Heart left ventricle (tissue), 16 donors: ENCODE measurements around the gene TPRA1. TPM values are rescaled to one million over a fixed set of nuclear protein-coding genes. Genes with fewer than 3 reads are reported as not detected.

ENCODE experiments used
- ATAC-seq, 4 donors: fragments of 200-7000 bp; cut with Tn5 transposase; one replicate each; pipeline ENCODE4 v1.9.1; 2020 to 2022; ENCODE audit warnings: moderate library complexity in 4 of 4, mild to moderate bottlenecking in 3 of 4, moderate number of reproducible peaks in 1 of 4
- DNase-seq, 5 donors: peaks; one replicate each; pipeline ENCODE4 v3.0.0-alpha.2; 2020
- H3K27ac ChIP-seq, 12 donors: fragments of 200-600 bp; sonication (generic) in 4 of 12; one replicate each; pipeline versions ENCODE4 v1.5.0 to v1.8.0; 2016 to 2022; ENCODE audit warnings: mild to moderate bottlenecking in 2 of 12
- H3K27me3 ChIP-seq, 9 donors: fragments of 200-600 bp; sonication (generic) in 2 of 9; one replicate each; pipeline versions ENCODE4 v1.5.1 to v1.8.0; 2016 to 2022; ENCODE audit warnings: mild to moderate bottlenecking in 3 of 9
- H3K36me3 ChIP-seq, 9 donors: fragments of 200-600 bp; sonication (generic) in 2 of 9; one replicate each; pipeline versions ENCODE4 v1.5.0 to v1.8.0; 2018 to 2022; ENCODE audit warnings: mild to moderate bottlenecking in 2 of 9
- H3K4me1 ChIP-seq, 12 donors: fragments of 200-600 bp; sonication (generic) in 4 of 12; one replicate each; pipeline versions ENCODE4 v1.5.0 to v1.8.0; 2016 to 2022; ENCODE audit warnings: mild to moderate bottlenecking in 3 of 12
- H3K4me3 ChIP-seq, 12 donors: fragments of 200-600 bp; sonication (generic) in 4 of 12; one replicate each; pipeline versions ENCODE4 v1.5.0 to v1.8.0; 2017 to 2022; ENCODE audit warnings: mild to moderate bottlenecking in 9 of 12, moderate library complexity in 4 of 12
- H3K9me3 ChIP-seq, 12 donors: fragments of 200-600 bp; sonication (generic) in 4 of 12; one replicate each; pipeline versions ENCODE4 v1.5.0 to v1.8.0; 2016 to 2022; ENCODE audit warnings: mild to moderate bottlenecking in 1 of 12
- CTCF ChIP-seq, 12 donors: fragments of 200-600 bp; sonication (generic) in 4 of 12; IDR thresholded peaks; one replicate each; pipeline versions ENCODE4 v1.5.0 to v1.8.0; 2018 to 2022; ENCODE audit warnings: antibody characterized with exemption in 12 of 12, mild to moderate bottlenecking in 5 of 12
- POLR2A ChIP-seq, 2 donors: fragments of 450-650 bp; IDR thresholded peaks; one replicate each; pipeline ENCODE4 v1.6.1; 2017; ENCODE audit warnings: antibody characterized with exemption in 2 of 2, mild to moderate bottlenecking in 2 of 2, moderate library complexity in 2 of 2
- WGBS, 4 donors: extraction: QIAGEN DNeasy Blood & Tissue Kit in 2 of 4; methylation state at CpG; one replicate each; pipeline versions ENCODE4 v1.1.5 to v1.1.7; 2013 to 2018; 5-methylcytosine and 5-hydroxymethylcytosine counted together
- intact Hi-C, 10 donors: fragments of 100-400 bp; cut with DNase I; formaldehyde crosslinking; loops; one replicate each; pipeline versions ENCODE4 v1.11.1 to v1.14.2; 2022
- polyA plus RNA-seq, 2 donors: library from polyadenylated mRNA; stranded (reverse); fragments of 200-250 nt; gene quantifications; one replicate each; pipeline ENCODE4 v1.2.3, GENCODE V29; 2013
- total RNA-seq, 9 donors: library from RNA; depleted of rRNA in 2 of 9; stranded (reverse); fragments of >200 nt in 2 of 9; fragmentation: NEBNext Ultra II Directional in 3 of 9; extraction: Animal tissue kit (Norgen Biotek cat#: 25700) in 3 of 9; gene quantifications; one replicate each; pipeline versions ENCODE4 v1.1.0 to v1.2.4, GENCODE V29; 2016 to 2023
- donor health status: ischemic (EF 13 %, LVEDD 7.1; RV severe dilation, severe dysfunction).
- donor health status: healthy with polysubstance abuse.
- donor health status: DM: no; HTN: yes; CAD: no.
- donor health status: DM: no; HTN: no; CAD: no.
- donor health status: ischemic (EF 25% LVEDD 6.9; RV normal size, moderate dysfunction).
- donor health status: ischemic (EF 25% LVEDD 5.7; RV mildly dilated, moderate dysfunction).
- donor health status: healthy.
- donor health status: DM: yes; HTN: yes; CAD: no.
- donor health status: ischemic (EF 35%, LVEDD 5.7; RV mildly dilated, moderate dysfunction).
- donor health status: nonischemic (EF 11% LVEDD 7.7; RV severe dilation, severe dysfunction).
- donor health status: DM: yes; HTN: yes; CAD: no.
- donor health status: PGD.
- donor health status: ischemic (EF 29% LVEDD 5.4; RV normal size, mild dysfunction).
- donor health status: nonischemic (EF 23%, LVEDD 6.1; RV moderate dilation, normal function).

TPRA1 gene
- total and polyA plus RNA-seq, 11 donors, result 13.4 to 29.0 (median 20.4) TPM

GRCh38 chr3:127585813-127586413 is 4.6 kb downstream of the TPRA1 start:
- 84 to 95% (median 91%) methylated on average over 6 of the region's 6 CpGs for WGBS, 4 donors
- Histone ChIP-seq H3K4me3 (no peak overlapping the region), H3K36me3 (peaks cover 0 to 5% (median 0%) of the 10 kb centered on the region in 9 donors), H3K27me3 (no peaks in the 10 kb centered on the region), H3K27ac (no peak overlapping the region), H3K4me1 (peaks cover 0 to 58% (median 33%) of the 10 kb centered on the region in 12 donors), H3K9me3 (no peaks in the 10 kb centered on the region)
- DNase-seq (peak in 1 of 5 donors; percentile 33), ATAC-seq (no peak)
- intact Hi-C loops, result no loop called here
- no peak for TF ChIP-seq POLR2A (IDR thresholded peaks at IDR 0.05)
- no peak for TF ChIP-seq CTCF (IDR thresholded peaks at IDR 0.05)

DNA sequence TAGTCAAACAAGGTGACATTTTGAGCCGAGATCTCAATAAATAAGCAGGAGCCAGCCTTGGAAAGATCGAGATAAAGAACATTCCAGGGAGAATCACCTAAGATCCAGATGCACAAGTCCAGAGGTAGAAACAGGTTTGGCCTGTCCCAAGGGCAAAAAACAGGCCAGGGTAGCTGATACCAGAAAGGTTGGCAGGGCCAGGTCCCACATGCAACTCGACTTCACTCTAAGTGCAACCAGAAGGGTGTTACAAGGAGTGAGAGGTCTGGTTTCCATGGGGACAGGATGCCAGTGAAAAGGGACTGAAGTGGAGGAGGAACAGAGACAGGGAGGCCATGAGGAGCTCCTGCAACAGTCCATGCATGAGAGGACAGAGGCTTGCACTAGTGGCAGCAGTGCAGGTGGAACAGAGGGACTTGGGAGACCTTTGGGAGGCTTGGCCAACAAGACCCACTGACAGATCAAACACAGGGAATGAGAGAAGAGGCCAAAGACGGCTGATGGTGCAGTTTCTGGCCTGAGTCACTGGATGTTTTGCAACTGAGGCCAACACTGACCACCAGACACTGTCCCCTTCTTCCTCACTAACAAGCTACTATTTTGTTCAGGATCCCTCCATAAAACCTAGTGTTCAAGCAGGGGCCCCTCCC is 5.2 kb downstream of the TPRA1 start:
- H3K36me3 ChIP-seq, result peaks cover 0 to 5% (median 0%) of the 10 kb centered on the region in 9 donors
- no peak overlapping the region for H3K27ac ChIP-seq
- no peaks in the 10 kb centered on the region for H3K9me3 ChIP-seq
- peaks cover 0 to 64% (median 33%) of the 10 kb centered on the region in 12 donors for H3K4me1 ChIP-seq
- TF ChIP-seq CTCF (IDR thresholded peaks at IDR 0.05), result no peak
- TF ChIP-seq POLR2A (IDR thresholded peaks at IDR 0.05), result no peak
- intact Hi-C loops, result no loop called here
- ATAC-seq (no peak), DNase-seq (peak in 1 of 5 donors; percentile 21)
- no peaks in the 10 kb centered on the region for H3K27me3 ChIP-seq
- H3K4me3 ChIP-seq, result no peak overlapping the region
- WGBS, 4 donors, result 62 to 71% (median 66%) methylated on average over 4 of the region's 4 CpGs

DNA sequence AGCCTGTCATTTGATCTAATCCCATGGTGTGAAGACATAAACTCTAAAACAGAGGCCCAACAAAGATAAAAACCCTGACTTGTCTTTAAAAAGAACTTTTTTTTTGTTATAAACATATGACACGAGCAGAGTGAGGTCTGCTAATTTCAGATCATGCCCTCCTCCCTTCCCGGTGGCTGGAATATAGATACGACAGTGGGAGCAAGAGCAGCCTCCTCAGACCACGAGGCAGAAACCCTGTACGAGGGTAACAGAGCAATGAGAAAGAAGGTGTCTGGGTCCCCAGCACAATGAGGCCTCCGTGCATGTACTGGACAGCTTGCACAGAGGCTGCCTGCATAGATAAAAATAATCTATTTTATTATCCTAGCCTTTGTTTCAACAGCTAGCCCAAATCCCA is 5.8 kb downstream of the TPRA1 start:
- no peak for ATAC-seq
- Histone ChIP-seq H3K36me3 (peaks cover 0 to 7% (median 0%) of the 10 kb centered on the region in 9 donors), H3K4me1 (peaks cover 0 to 65% (median 33%) of the 10 kb centered on the region in 12 donors), H3K27ac (no peak overlapping the region), H3K27me3 (no peaks in the 10 kb centered on the region), H3K4me3 (no peak overlapping the region), H3K9me3 (no peaks in the 10 kb centered on the region)
- 93 to 97% (median 94%) methylated on average over 6 of the region's 6 CpGs for WGBS, 4 donors
- TF ChIP-seq POLR2A (IDR thresholded peaks at IDR 0.05) (no peak), CTCF (IDR thresholded peaks at IDR 0.05) (no peak)
- intact Hi-C loops, result no loop called here
- DNase-seq, result no peak

GRCh38 chr3:127580327-127581060 is 10.0 kb downstream of the TPRA1 start:
- 81 to 88% (median 83%) methylated on average over 6 to 11 of the region's 11 CpGs for WGBS, 4 donors
- H3K27me3 ChIP-seq, result no peaks in the 10 kb centered on the region
- DNase-seq (peak in 1 of 5 donors; percentile 26), ATAC-seq (no peak)
- H3K4me3 ChIP-seq, result no peak overlapping the region
- TF ChIP-seq CTCF (IDR thresholded peaks at IDR 0.05), result no peak
- TF ChIP-seq POLR2A (IDR thresholded peaks at IDR 0.05), result no peak
- intact Hi-C loops, result no loop called here
- no peak overlapping the region for H3K27ac ChIP-seq
- peaks cover 0 to 38% (median 13%) of the 10 kb centered on the region in 9 donors for H3K36me3 ChIP-seq
- H3K4me1 ChIP-seq, result peaks cover 0 to 27% (median 6%) of the 10 kb centered on the region in 12 donors
- H3K9me3 ChIP-seq, result no peaks in the 10 kb centered on the region
